Activated naive CD8-positive, alpha-beta T cell treated with anti-CD3 and anti-CD28 coated beads, Interleukin-2, amount 10 ng/mL, durations not matched to agents 7 days and 5 days (primary cell): Measurements from ENCODE around the gene AKT2. TPM values are rescaled to one million over a fixed set of nuclear protein-coding genes. Genes with fewer than 3 reads are reported as not detected.

ENCODE experiments used
- ATAC-seq: fragments of 150-1000 bp; cut with Tn5 transposase; one replicate; pipeline ENCODE4 v1.10.0; 2021; ENCODE audit warnings: low read depth, moderate library complexity
- POLR2A ChIA-PET: fragments of 350-600 bp; sonication (Branson Sonifier 250); formaldehyde crosslinking; loops from one replicate; lab custom pipeline; 2021; ENCODE audit warnings: antibody characterized with exemption; lab: Charles Lee
- DNase-seq: peaks from one replicate; pipeline ENCODE4 v3.0.0; 2021
- H3K27ac Mint-ChIP-seq: one replicate; pipeline ENCODE4 v1.8.0; 2022; ENCODE audit warnings: mild to moderate bottlenecking, mixed read lengths
- H3K27me3 Mint-ChIP-seq: one replicate; pipeline ENCODE4 v1.8.0; 2022; ENCODE audit warnings: mild to moderate bottlenecking, moderate library complexity, mixed read lengths
- H3K36me3 Mint-ChIP-seq: one replicate; pipeline ENCODE4 v1.8.0; 2021; ENCODE audit warnings: mild to moderate bottlenecking, mixed read lengths
- H3K4me1 Mint-ChIP-seq: one replicate; pipeline ENCODE4 v1.8.0; 2021; ENCODE audit warnings: mixed read lengths
- H3K4me3 Mint-ChIP-seq: one replicate; pipeline ENCODE4 v1.8.0; 2022; ENCODE audit warnings: mild to moderate bottlenecking, moderate library complexity, mixed read lengths
- H3K9me3 Mint-ChIP-seq: one replicate; pipeline ENCODE4 v1.8.0; 2021; ENCODE audit warnings: mixed read lengths
- total RNA-seq, 2 experiments: library from RNA; stranded (reverse); gene quantifications; one replicate each; pipeline ENCODE4 v1.2.3, GENCODE V29; 2021

AKT2 gene
- total RNA-seq, 2 experiments from 2014 or later, result 164 to 170 TPM

DNA sequence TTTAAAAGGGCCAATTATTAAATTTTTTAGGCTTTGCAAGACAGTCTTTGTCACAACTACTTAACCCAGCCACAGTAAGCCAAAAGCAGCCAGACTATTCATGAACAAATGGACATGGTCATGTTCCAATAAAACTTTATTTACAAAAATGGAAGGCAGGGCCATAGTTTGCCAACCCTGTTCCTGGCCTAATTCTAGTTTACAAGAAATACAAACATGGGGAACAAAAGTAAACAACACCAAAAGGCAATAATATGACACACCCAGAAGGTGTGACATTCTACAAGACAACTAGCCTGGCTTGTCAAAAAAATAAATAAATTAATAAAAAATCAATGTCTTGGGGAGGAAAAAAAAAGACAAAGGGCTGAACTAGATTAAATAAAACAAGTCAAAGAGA lies 33.9 kb downstream of the AKT2 start:
- H3K9me3 Mint-ChIP-seq, result no peaks in the 10 kb centered on the region
- H3K27me3 Mint-ChIP-seq, result no peaks in the 10 kb centered on the region
- H3K36me3 Mint-ChIP-seq, result peaks cover 22% of the 10 kb centered on the region
- DNase-seq (no peak), ATAC-seq (no peak)
- H3K4me1 Mint-ChIP-seq, result peaks cover 7% of the 10 kb centered on the region
- POLR2A ChIA-PET, result no interaction called here
- H3K27ac Mint-ChIP-seq, result no peak overlapping the region
- no peak overlapping the region for H3K4me3 Mint-ChIP-seq

GRCh38 chr19:40249781-40250180 lies 35.4 kb downstream of the AKT2 start:
- ATAC-seq (no peak), DNase-seq (no peak)
- no peaks in the 10 kb centered on the region for H3K9me3 Mint-ChIP-seq
- H3K4me1 Mint-ChIP-seq, result peaks cover 7% of the 10 kb centered on the region
- H3K4me3 Mint-ChIP-seq, result no peak overlapping the region
- H3K27ac Mint-ChIP-seq, result no peak overlapping the region
- H3K27me3 Mint-ChIP-seq, result no peaks in the 10 kb centered on the region
- peaks cover 8% of the 10 kb centered on the region for H3K36me3 Mint-ChIP-seq
- POLR2A ChIA-PET, result no interaction called here

GRCh38 chr19:40249201-40249600 lies 35.9 kb downstream of the AKT2 start:
- ATAC-seq, result no peak
- POLR2A ChIA-PET, result no interaction called here
- Mint-ChIP-seq H3K36me3 (peaks cover 7% of the 10 kb centered on the region), H3K27ac (no peak overlapping the region), H3K27me3 (no peaks in the 10 kb centered on the region), H3K9me3 (no peaks in the 10 kb centered on the region), H3K4me3 (no peak overlapping the region), H3K4me1 (peaks cover 7% of the 10 kb centered on the region)
- DNase-seq, result no peak

- Mint-ChIP-seq H3K36me3 (peaks cover 7% of the 10 kb centered on the region), H3K27ac (no peak overlapping the region), H3K27me3 (no peaks in the 10 kb centered on the region), H3K9me3 (no peaks in the 10 kb centered on the region), H3K4me3 (no peak overlapping the region), H3K4me1 (peaks cover 7% of the 10 kb centered on the region)
- POLR2A ChIA-PET, result no interaction called here
- ATAC-seq, result no peak
- DNase-seq, result no peak
Measured at GRCh38 chr19:40247735-40248262, 37.3 kb downstream of the AKT2 start.

DNA sequence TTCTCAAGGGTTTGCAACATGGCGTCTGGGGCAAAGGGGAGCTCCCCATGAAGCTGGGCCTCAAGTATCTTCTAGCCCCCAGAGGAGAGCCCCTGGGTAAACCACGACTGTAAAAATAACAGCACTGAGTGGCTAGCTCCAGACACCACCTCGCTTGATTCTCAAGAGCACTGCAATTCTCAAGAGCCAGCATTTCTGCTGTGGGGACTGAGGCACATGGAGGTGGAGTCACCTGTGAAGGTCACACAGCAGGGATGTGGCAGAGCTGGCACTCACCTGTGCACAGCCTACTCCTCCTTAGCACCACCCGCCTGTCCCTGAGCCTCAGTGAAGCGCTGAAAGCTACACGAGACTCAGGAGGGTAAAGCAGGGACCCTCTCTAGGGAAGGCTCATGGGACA lies 38.0 kb downstream of the AKT2 start:
- H3K4me1 Mint-ChIP-seq, result peaks cover 4% of the 10 kb centered on the region
- ATAC-seq (no peak), DNase-seq (no peak)
- no peaks in the 10 kb centered on the region for H3K27me3 Mint-ChIP-seq
- H3K4me3 Mint-ChIP-seq, result no peak overlapping the region
- no peaks in the 10 kb centered on the region for H3K9me3 Mint-ChIP-seq
- peaks cover 4% of the 10 kb centered on the region for H3K36me3 Mint-ChIP-seq
- POLR2A ChIA-PET, result interaction anchor here (0.7 kb wide), 1 partner anchor 11 kb away, joined by 4 read pairs; no protein-coding TSS in a partner anchor
- H3K27ac Mint-ChIP-seq, result no peak overlapping the region

GRCh38 chr19:40246292-40247073 lies 38.7 kb downstream of the AKT2 start:
- Mint-ChIP-seq H3K4me3 (no peak overlapping the region), H3K9me3 (no peaks in the 10 kb centered on the region), H3K4me1 (peaks cover 4% of the 10 kb centered on the region), H3K27ac (no peak overlapping the region), H3K36me3 (peaks cover 4% of the 10 kb centered on the region), H3K27me3 (no peaks in the 10 kb centered on the region)
- DNase-seq (no peak), ATAC-seq (no peak)
- POLR2A ChIA-PET, result interaction anchor here (0.7 kb wide), 1 partner anchor 11 kb away, joined by 4 read pairs; no protein-coding TSS in a partner anchor

DNA sequence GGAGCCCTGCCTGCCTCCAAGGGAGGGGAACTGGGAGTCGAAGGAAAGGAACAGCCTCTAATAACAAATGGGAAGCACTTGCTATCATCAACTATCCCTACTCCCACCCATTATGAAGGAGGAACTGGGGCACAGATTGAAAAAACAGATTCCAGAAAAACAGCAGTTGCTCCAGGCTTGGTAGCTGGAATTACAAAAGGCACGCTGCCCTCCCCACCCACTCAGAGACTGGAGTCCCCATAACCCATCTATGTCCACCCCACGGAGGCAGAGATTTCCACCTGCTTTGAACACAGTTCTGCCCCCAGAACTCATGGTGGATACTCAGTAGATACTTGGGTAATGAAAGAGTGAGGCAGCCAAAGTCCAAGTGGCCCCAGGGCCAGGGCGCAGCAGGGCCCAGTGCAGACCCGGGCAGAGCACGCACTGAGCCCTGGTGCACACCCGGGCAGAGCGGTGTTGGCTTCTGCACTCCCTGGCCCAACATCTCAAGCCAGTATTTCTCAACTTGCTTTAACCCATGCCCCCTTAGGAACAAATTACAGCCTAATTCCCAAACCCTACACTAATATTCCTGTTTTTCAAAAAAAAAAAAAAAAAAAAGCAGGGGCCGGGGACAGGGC lies 39.5 kb downstream of the AKT2 start:
- no peaks in the 10 kb centered on the region for H3K27me3 Mint-ChIP-seq
- peaks cover 4% of the 10 kb centered on the region for H3K4me1 Mint-ChIP-seq
- no peaks in the 10 kb centered on the region for H3K9me3 Mint-ChIP-seq
- POLR2A ChIA-PET, result no interaction called here
- ATAC-seq (no peak), DNase-seq (no peak)
- no peak overlapping the region for H3K27ac Mint-ChIP-seq
- H3K4me3 Mint-ChIP-seq, result no peak overlapping the region
- H3K36me3 Mint-ChIP-seq, result peaks cover 7% of the 10 kb centered on the region

GRCh38 chr19:40244579-40245317 lies 40.4 kb downstream of the AKT2 start:
- Mint-ChIP-seq H3K4me1 (peaks cover 4% of the 10 kb centered on the region), H3K27me3 (no peaks in the 10 kb centered on the region), H3K27ac (no peak overlapping the region), H3K9me3 (no peaks in the 10 kb centered on the region), H3K4me3 (no peak overlapping the region), H3K36me3 (peaks cover 5% of the 10 kb centered on the region)
- ATAC-seq, result no peak
- POLR2A ChIA-PET, result no interaction called here
- DNase-seq, result no peak

DNA sequence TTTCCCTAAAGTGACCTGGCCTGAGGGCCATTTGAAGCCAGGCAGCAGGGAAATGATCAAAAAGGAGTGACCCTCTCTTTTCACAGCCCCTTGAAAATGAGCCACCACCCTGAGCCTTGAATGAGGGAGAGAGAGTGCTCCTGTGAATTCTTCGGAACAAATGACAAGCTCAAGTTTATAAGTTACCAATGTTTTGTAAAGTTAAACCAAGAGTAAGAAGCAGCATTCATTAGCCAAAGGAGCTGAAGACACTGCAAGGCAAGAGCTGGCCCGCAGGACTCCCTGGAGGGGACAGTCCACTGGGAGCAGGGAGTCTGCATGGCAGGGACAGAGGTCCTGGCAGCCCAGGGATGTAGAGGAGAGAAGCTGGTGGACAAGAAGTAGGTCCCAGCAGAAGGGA lies 42.0 kb downstream of the AKT2 start:
- POLR2A ChIA-PET, result no interaction called here
- Mint-ChIP-seq H3K4me3 (no peak overlapping the region), H3K9me3 (no peaks in the 10 kb centered on the region), H3K4me1 (no peaks in the 10 kb centered on the region), H3K27ac (no peak overlapping the region), H3K27me3 (no peaks in the 10 kb centered on the region), H3K36me3 (peaks cover 3% of the 10 kb centered on the region)
- ATAC-seq (no peak), DNase-seq (no peak)

- Mint-ChIP-seq H3K9me3 (no peaks in the 10 kb centered on the region), H3K36me3 (peaks cover 3% of the 10 kb centered on the region), H3K27ac (no peak overlapping the region), H3K27me3 (no peaks in the 10 kb centered on the region), H3K4me3 (no peak overlapping the region), H3K4me1 (no peaks in the 10 kb centered on the region)
- no peak for DNase-seq
- no peak for ATAC-seq
- POLR2A ChIA-PET, result no interaction called here
Measured at GRCh38 chr19:40242480-40242879, 42.7 kb downstream of the AKT2 start.

- no peaks in the 10 kb centered on the region for H3K9me3 Mint-ChIP-seq
- ATAC-seq, result no peak
- peaks cover 5% of the 10 kb centered on the region for H3K36me3 Mint-ChIP-seq
- POLR2A ChIA-PET, result no interaction called here
- no peak for DNase-seq
- no peaks in the 10 kb centered on the region for H3K4me1 Mint-ChIP-seq
- H3K27ac Mint-ChIP-seq, result no peak overlapping the region
- H3K27me3 Mint-ChIP-seq, result no peaks in the 10 kb centered on the region
- no peak overlapping the region for H3K4me3 Mint-ChIP-seq
Measured at GRCh38 chr19:40241809-40242384, 43.2 kb downstream of the AKT2 start.

- H3K4me3 Mint-ChIP-seq, result no peak overlapping the region
- DNase-seq, result no peak
- POLR2A ChIA-PET, result no interaction called here
Measured at GRCh38 chr19:40241125-40241808, 43.9 kb downstream of the AKT2 start.

GRCh38 chr19:40240332-40240731 lies 44.8 kb downstream of the AKT2 start:
- no peaks in the 10 kb centered on the region for H3K4me1 Mint-ChIP-seq
- H3K36me3 Mint-ChIP-seq, result peaks cover 6% of the 10 kb centered on the region
- H3K4me3 Mint-ChIP-seq, result no peak overlapping the region
- no peak for ATAC-seq
- POLR2A ChIA-PET, result no interaction called here
- no peak overlapping the region for H3K27ac Mint-ChIP-seq
- no peaks in the 10 kb centered on the region for H3K27me3 Mint-ChIP-seq
- no peak for DNase-seq
- no peaks in the 10 kb centered on the region for H3K9me3 Mint-ChIP-seq

More at GRCh38 chr19:40241125-40241808, 43.9 kb downstream of the AKT2 start:
- H3K36me3 Mint-ChIP-seq, result peaks cover 6% of the 10 kb centered on the region
- no peaks in the 10 kb centered on the region for H3K4me1 Mint-ChIP-seq
- H3K27ac Mint-ChIP-seq, result no peak overlapping the region
- ATAC-seq, result no peak
- no peaks in the 10 kb centered on the region for H3K9me3 Mint-ChIP-seq
- no peaks in the 10 kb centered on the region for H3K27me3 Mint-ChIP-seq
